Measurements from ENCODE around the gene RBM15B.
A peak's percentile ranks its signal among the peaks of the same experiment; 100 is the strongest.

The RBM15B gene

DNA sequence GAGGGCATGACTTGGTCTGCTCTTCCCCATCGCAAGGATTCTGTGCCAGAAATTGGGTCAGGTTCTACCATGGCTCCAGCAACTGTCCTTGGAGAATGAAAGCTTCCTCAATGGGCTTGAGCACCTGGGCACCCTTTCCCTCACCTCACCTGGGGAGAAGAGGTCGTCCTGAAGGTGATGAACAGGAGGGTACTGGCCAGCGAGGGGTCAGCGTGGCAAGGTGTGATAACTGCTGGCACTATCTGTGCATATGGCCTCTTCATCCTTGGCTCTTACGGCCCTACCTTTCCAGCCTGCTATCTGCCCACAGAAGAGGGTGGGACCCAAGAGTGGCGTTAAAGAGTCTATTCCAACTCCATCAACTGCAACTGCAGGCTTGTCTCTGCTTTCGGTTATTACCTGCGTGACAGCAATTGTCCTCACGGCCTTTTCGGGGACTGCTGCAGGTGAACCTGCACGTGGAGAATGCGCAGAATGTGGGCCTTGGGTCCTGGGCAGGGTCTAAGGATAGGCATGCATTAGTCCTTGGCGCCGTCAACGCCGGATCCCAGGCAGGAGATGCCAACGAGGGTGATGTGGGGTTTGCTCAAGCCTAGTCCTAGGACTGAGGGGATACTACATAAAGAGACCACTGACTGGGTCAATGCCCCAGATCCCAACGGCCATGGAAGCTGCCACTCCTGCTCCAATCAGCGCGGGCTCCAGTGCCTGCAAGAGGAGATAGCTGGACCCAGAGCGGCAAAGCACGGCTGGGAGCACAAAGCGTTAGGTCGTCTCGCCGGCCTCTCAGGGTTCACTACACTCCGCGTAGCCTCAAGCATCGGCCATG, 625 bp upstream of the RBM15B start:
- H3K4me3 ChIP-seq, result peak overlapping the region; percentile 54 to 84 (median 76)
- H3K27ac ChIP-seq, result peak overlapping the region in 20 of 21 experiments; percentile 6 to 98 (median 91)

DNA sequence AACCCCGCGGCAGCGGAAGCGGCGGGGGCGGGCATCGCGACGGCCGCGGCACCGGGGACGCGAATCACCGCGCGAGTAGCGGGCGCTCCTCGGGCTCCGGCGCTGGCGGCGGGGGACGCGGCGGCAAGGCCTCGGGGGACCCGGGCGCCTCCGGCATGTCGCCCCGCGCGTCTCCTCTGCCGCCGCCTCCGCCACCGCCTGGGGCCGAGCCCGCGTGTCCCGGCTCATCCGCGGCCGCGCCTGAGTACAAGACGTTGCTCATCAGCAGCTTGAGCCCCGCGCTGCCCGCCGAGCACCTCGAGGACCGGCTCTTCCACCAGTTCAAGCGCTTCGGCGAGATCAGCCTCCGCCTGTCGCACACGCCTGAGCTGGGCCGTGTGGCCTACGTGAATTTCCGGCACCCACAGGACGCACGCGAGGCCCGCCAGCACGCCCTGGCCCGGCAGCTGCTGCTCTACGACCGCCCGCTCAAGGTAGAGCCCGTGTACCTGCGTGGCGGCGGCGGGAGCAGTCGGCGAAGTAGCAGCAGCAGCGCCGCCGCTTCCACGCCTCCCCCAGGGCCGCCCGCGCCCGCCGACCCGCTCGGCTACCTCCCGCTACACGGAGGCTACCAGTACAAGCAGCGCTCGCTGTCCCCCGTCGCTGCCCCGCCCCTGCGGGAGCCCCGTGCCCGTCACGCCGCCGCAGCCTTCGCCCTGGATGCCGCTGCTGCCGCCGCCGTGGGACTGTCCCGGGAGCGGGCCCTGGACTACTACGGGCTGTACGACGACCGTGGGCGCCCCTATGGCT, 675 bp downstream of the RBM15B start:
- Histone ChIP-seq H3K27ac (peak overlapping the region; percentile 77 to 98 (median 93)), H3K4me3 (peak overlapping the region; percentile 54 to 84 (median 76))

DNA sequence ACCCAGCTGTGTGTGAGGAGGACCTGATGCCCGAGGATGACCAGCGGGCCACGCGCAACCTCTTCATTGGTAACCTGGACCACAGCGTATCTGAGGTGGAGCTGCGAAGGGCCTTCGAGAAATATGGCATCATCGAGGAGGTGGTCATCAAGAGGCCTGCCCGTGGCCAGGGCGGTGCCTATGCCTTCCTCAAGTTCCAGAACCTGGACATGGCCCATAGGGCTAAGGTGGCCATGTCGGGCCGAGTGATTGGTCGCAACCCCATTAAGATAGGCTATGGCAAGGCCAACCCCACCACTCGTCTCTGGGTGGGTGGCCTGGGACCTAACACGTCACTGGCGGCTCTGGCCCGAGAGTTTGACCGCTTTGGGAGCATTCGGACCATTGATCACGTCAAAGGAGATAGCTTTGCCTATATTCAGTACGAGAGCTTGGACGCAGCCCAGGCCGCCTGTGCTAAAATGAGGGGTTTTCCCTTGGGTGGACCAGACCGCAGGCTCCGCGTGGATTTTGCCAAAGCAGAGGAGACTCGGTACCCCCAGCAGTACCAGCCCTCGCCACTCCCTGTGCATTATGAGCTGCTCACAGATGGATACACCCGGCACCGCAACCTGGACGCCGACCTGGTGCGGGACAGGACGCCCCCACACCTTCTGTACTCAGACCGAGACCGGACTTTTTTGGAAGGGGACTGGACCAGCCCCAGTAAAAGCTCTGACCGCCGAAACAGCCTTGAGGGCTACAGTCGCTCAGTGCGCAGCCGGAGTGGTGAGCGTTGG, 1.5 kb downstream of the RBM15B start:
- Histone ChIP-seq H3K4me3 (peak overlapping the region; percentile 54 to 84 (median 76)), H3K27ac (peak overlapping the region in 17 of 21 experiments; percentile 79 to 98 (median 93))

DNA sequence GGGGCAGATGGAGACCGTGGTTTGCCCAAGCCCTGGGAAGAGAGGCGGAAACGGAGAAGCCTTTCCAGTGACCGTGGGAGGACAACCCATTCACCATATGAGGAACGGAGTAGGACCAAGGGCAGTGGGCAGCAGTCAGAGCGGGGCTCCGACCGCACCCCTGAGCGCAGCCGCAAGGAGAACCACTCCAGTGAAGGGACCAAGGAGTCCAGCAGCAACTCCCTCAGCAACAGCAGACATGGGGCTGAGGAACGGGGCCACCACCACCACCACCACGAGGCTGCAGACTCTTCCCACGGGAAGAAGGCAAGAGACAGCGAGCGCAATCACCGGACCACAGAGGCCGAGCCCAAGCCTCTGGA, 2.0 kb downstream of the RBM15B start:
- Histone ChIP-seq H3K4me3 (no peak overlapping the region), H3K27ac (peak overlapping the region in 2 of 21 experiments; percentile 87 to 96)

DNA sequence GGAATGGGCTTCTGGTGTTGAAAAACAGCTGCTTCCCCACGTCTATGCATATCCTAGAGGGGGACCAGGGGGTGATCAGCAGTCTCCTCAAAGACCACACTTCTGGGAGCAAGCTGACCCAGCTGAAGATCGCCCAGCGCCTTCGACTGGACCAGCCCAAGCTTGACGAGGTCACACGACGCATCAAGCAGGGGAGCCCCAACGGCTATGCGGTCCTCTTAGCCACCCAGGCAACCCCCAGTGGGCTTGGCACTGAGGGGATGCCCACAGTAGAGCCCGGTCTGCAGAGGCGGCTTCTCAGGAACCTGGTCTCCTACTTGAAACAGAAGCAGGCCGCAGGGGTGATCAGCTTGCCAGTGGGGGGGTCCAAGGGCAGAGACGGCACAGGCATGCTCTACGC, 2.5 kb downstream of the RBM15B start:
- H3K27ac ChIP-seq, result no peak overlapping the region

DNA sequence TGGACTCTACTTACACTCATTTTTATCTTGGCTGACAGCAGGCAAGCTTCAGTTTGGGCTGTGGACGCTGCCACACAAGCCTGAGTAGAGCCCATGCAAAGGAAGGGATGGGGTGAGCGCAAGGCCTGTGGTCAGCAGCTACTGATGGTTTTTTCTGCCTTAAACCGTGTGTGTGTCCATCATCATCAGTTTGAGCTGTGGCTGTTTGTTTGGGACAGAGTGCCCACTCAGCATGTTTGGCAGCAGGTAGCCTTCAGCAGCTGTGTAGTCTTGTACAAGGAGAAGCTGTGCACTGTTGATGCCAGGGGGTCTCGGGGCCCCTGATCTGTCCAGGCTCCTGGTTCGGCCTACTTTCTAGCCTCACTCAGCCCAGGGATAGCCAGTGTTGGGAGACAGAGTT, 3.5 kb downstream of the RBM15B start:
- H3K27ac ChIP-seq, result no peak overlapping the region
- H3K4me3 ChIP-seq, result no peak overlapping the region

More for the DNA sequence above, 2.5 kb downstream of the RBM15B start:
- no peak overlapping the region for H3K4me3 ChIP-seq

DNA sequence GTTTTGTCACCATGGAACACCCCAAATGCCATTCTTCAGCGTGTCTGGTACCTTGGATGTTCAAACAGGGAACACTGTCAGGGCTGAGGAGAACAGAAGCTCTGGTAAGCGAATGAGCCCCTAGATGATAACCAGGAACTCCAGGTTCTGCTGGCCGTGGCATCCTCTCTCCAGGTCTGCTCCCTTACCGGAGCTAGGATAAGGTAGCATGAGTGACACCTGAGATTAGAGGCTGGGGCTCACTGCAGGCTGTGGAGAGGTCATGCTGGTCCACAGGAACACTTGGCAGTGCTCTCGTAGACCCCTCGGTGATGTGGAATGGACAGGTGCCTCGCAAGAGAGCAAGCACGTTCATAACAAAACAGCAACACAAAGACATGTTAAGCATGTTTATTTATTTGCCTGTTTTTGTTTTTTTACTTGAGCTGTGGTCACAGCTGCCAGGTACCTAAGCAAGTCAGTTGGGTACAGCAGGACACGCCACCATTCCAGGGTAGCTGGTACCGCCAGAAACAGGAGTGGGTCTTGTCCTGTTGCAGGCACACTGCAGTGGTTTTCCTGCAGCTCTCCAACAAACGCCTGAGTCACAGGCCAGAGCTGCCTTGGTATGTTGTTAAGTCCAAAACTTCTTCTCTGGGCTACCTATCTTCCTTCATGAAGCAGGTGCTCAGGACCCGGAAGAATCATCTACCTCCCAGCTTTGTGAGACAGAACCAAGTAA, 4.6 kb downstream of the RBM15B start:
- Histone ChIP-seq H3K27ac (no peak overlapping the region), H3K4me3 (no peak overlapping the region)

DNA sequence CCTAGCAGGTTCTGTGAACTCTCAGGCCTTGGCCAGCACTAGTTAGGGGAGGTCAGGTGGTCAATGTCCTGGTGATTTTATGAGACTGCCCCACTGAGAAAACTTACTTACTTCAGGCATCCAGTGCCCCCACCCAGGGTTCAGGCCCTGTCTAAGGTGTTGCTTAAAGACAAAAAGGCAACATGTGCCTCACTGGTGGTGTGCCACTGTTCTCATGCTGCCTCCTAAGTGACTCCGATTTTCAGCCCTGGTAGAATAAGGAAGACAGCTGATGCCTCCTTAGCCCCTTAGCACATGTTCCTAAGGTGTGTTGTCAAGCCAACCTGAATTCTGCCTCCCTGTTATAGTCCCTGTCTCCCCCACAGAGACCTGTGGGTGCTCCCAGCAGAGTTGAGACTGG, 5.3 kb downstream of the RBM15B start:
- Histone ChIP-seq H3K4me3 (no peak overlapping the region), H3K27ac (peak overlapping the region in 1 of 21 experiments; percentile 27)

DNA sequence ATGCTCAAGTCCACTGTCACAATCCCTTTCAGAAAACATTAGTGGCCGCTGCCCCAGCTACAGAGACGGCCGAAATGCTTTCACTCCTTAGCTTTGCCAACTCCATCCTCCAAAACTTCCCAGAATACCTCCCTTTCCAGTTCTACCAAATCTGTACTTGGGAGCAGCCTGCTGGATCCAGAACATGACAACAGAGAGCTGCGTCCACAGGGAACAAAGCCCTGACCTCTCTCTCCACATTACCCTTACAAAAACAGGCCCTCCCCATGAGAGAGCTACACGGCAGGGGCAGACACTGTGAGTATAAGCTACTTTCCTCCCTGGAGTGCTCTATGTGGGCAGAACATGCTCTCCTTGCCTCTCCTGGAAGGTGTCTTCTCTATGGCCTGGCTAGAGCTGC, 6.3 kb downstream of the RBM15B start:
- peak overlapping the region in 2 of 21 experiments; percentile 3 to 27 for H3K27ac ChIP-seq
- no peak overlapping the region for H3K4me3 ChIP-seq

DNA sequence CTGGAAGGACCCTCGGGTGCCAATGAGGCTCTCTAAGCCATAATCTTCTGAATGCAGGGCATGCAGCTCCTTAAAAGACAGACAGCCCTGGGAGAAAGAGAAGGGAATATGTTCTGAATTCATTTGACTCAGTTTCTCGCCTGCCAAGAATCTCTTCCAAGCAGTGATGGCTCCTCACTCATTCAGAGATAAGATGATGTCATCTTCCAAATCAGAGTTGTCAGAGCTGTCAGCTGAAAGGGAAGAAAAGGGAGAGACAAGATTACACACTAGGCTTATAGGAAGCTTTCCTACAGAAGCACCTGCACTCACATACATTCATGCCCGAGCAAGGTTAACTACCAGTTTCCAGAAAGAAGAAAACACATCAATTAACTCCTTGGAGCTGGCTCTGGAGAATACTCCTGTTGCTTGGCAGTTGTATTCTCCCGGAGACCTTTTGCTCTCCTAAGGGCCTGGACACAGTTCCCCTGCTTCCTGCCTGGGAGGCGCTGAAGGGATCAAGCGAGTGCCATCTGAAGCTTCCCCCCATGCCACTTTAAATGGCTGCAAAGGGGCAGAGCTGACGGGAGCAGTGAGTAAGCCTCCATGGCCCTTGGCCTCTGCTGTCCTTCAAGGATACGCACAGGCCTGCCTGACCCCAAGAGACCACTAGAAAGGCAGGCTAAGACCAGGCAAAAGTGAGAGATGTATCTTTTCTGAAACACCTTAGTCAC, 7.7 kb downstream of the RBM15B start:
- H3K4me3 ChIP-seq, result no peak overlapping the region
- H3K27ac ChIP-seq, result peak overlapping the region in 2 of 21 experiments; percentile 4 to 22

DNA sequence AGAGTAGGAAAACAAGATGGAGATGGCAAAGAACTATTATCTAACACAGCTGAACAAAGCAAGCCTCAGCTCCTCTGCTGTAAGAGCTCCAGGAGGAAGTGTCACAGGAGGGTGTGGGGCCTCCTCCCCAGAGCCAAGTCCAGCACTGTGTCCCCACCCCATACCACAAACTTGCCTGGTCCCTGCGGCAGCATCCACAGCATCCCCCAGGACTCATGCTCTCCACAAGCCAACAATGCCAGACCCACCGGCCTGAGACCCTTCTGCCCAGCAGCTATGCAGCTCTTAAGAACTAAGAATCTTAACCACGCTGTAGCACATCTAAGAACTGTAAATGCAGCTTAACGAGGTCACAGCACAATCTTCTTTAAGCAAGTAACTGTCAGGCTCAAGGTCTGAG, 9.1 kb downstream of the RBM15B start:
- no peak overlapping the region for H3K4me3 ChIP-seq
- peak overlapping the region in 2 of 21 experiments; percentile 5 to 35 for H3K27ac ChIP-seq

DNA sequence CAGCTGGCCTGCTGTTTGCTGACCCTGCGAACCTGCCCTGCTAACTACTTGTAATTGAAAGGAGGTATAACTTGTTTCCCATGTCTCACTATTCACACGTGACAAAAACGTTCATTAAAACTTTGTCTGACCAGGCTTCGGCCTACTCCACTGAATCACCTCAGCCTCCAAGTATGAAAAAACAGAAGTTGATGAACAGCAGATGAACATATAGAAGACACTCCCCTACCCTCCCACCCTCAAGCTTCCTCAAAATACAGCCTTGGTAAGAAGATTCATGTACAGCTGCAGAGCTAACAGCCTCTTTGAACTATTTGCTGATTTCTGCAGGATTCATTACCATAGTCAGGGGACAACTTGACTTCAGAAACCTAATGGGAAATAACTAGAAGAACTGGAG, 10.7 kb downstream of the RBM15B start:
- Histone ChIP-seq H3K4me3 (no peak overlapping the region), H3K27ac (peak overlapping the region in 1 of 21 experiments; percentile 12)

DNA sequence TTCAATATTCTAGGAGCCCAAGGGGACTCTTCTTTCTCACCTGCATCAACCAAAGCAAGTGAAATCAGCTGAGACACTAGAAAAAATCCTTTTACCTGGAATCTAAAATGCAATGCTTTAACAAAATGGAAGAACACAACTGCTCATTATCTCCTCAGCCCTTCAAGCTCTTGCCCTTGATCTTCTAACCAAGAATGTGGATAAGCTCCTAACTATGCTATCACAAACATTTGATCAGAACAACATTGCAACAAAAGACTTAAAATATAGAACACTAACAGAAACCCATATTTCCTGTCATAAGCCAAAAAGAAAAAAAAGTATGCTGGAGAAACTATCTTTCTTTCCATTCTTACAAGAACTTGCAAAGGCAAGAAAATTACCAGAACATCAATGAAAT, 12.6 kb downstream of the RBM15B start:
- Histone ChIP-seq H3K27ac (no peak overlapping the region), H3K4me3 (no peak overlapping the region)

DNA sequence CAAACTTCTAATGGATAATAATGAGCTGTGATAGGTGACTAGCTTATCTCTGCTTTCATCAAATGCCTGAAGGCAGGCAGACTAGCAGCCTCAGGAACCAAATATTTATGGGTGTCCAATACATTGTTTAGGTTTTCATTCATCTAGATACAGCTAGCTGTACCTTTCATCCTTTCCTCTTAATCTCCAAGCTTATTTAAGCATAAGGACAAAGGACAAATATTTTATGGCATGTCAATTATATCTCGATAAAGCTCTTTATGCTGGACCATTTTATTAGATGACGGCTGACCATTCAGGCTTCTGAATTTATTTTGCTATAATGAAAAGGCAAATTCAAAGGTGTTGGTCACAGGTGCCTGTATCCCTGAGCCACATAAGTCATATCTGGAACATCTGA, 16.9 kb downstream of the RBM15B start:
- Histone ChIP-seq H3K4me3 (no peak overlapping the region), H3K27ac (no peak overlapping the region)

DNA sequence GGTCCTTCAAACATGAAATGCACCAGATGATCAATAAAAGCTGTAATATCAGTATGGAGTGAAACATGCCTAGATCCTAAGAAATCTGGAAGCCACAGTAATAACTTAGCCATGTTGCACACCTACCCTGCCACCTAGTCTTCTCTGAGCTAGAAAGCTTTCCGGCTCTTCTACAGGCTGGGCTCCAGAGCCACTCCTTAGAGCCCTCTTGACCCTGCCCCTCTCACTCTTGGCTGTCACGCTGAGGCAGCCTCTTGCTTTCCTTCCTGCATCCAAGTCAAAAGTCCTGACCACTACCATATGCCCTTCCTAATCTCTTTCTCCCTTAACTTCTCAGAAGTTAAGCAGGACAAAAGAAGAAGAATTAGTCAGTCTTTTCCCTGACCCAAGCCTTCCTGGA, 17.7 kb downstream of the RBM15B start:
- Histone ChIP-seq H3K27ac (no peak overlapping the region), H3K4me3 (no peak overlapping the region)

DNA sequence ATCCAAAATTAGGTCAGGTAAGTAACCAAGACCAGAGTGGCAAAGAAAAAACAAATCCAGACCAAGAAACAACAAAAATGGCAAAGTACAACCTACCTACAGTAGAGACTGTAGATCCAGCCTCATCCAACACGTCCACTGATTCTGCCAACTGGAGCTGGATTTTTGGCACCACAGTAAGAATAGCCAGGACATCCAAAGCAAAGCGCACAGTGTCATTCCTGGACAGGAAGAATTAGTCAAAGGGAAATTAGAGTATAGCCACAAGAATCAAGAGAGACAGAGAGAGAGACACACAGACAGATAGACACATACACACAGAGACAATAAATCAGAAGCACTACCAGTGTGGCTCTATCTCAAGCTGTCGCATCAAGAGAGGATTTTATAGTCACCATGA, 31.1 kb downstream of the RBM15B start:
- no peak overlapping the region for H3K4me3 ChIP-seq
- no peak overlapping the region for H3K27ac ChIP-seq

DNA sequence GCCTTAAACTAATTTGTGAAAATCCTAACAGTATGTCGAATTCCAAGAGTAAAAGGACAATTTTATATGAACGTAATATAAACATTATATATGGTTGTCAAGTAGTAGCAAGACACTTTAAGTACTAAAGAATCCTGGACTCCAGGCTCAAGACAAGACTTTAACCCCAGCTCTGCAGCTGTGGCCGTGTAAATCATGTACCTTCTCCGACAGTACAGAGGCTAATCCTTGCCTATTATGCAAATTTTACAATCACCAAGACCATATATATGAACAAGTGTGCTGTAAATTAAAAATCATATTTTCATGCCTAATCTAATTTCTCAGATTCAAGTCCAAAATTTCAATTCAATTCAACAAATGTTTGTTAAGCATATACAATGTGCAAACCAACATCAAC, 35.8 kb downstream of the RBM15B start:
- H3K27ac ChIP-seq, result no peak overlapping the region
- H3K4me3 ChIP-seq, result no peak overlapping the region

DNA sequence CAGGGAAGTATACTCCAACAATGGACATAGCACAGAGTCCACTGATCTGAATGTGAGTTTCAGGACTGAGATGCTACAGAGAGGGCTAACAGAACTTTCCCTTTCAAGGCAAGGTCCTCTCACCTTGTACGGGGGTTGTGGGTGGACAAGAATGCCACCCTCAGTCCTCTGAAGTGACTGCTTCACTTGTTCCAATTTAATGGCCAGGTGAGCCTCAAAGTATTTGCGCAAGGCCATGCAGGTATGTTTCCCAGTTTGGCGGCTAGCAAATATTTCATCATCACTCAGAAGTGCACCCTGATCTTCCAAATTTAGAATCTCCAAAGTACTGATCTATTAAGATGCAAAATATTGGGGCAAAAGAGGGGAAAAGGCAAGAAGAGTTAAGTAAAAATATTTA, 38.1 kb downstream of the RBM15B start:
- H3K27ac ChIP-seq, result no peak overlapping the region
- no peak overlapping the region for H3K4me3 ChIP-seq

DNA sequence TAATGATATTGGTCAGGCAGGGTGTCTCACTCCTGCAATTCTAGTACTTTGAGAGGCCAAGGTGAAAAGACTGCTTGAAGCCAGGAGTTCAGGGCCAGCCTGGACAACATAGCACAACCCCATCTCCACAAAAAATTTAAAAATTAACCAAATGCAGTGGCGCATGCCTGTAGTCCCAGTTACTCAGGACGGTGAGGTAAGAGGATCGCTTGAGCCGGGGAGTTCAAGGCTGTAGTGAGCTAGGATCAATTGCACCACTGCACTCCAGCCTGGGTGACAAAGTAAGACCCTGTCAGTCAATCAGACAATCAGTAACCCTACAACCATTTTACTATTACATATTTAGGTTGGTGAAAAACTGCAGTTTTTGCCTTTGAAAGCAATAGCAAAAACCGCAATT, 43.0 kb downstream of the RBM15B start:
- H3K4me3 ChIP-seq, result no peak overlapping the region
- no peak overlapping the region for H3K27ac ChIP-seq

All from skin epidermis (tissue), 12 donors.